CD4-positive, alpha-beta T cell treated with Interleukin-15 for 4 hours (primary cell): Measurements from ENCODE around the gene IQSEC2.

ENCODE experiments used
- DNase-seq: peaks from one replicate; pipeline ENCODE4 v3.0.0-alpha.2; 2020; ENCODE audit warnings: low spot score

Gene IQSEC2

DNA sequence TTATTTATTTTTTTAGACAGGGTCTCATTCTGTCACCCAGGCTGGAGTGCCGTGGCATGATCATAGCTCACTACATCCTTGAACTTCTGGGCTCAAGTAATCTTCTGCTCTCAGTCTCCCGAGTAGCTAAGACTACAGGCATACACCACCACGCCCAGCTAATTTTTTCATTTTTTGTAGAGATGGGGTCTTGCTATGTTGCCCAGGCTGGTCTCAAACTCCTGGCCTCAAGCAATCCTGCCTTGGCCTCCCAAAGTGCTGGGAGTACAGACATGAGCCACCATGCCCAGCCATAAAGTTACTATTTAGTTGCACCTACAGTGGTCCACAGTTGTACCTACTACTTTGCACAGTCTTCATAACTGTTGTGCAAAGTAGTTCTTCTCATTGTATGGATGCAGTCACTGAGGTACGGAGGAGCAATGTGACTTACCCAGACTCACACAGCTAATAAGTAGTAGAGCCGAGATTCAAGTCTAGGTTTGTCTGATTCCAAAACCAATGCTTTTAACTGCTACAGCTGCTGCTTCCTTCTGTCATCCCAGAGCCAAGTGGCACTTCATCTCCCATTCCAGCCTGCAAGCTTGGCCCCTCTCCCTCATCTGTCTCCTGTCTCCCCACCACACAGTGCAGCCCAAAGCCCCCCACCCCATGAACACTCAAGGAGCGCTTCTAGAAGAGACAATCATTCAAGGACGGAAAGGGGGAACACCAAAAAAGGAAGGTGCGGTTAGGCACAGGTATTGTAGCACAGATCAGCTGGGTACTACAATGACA is 24.0 kb upstream of the IQSEC2 start:
- no peak for DNase-seq

DNA sequence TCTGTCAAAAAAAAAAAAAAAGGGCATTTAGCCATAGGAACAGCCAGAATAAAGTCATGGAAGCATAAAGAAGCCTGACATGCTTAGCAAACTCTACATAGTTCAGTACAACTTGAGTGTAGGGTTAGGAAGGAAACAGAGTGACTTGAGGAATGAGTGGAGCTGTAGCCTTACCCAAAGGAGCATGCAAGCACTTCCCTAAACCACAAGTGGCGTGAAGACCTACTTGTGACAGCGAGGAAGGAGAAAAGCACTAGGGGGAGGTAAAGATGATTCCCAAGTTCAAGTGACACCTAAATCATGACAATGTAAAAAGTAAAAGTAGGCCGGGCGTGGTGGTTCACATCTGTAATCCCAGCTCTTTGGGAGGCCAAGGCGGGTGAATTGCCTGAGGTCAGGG is 21.8 kb upstream of the IQSEC2 start:
- no peak for DNase-seq

GRCh38 chrX:53300157-53300556 is 18.8 kb upstream of the IQSEC2 start:
- no peak for DNase-seq

- no peak for DNase-seq
Observed at GRCh38 chrX:53294024-53294648, 12.8 kb upstream of the IQSEC2 start.

GRCh38 chrX:53291596-53291995 is 10.2 kb upstream of the IQSEC2 start:
- no peak for DNase-seq

DNA sequence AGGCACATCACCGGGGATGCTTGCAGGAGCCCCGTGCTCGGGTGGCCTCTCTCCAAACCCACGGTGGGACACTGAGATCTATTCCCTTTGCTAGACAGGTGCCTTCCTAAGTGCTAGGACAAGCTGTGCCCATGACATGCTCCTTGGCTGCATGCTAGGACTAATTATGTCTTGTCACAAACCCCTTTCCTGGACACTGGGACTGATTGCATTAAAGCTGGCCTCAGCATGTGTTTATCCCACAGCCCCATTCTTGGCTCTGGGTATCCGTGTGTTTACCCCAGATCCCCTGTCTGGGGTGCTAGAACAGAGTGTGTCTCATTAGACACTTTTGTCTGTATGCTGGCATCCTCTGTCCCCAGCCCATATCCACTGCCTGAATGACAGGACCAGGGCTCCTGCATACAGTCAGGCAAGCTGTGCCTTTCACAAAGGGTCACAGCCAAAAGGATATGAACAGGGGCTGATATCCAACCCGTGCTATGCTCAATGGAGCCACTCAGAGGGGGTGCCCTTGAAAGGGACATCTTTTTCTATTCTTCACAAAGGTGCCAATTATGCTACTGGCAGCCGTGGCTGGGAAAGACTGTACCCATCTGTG is 9.2 kb upstream of the IQSEC2 start:
- DNase-seq, result no peak

- peak; percentile 10 for DNase-seq
Observed at GRCh38 chrX:53288189-53288588, 6.8 kb upstream of the IQSEC2 start.

- peak; percentile 41 for DNase-seq
Observed at GRCh38 chrX:53287493-53288138, 6.2 kb upstream of the IQSEC2 start.

DNA sequence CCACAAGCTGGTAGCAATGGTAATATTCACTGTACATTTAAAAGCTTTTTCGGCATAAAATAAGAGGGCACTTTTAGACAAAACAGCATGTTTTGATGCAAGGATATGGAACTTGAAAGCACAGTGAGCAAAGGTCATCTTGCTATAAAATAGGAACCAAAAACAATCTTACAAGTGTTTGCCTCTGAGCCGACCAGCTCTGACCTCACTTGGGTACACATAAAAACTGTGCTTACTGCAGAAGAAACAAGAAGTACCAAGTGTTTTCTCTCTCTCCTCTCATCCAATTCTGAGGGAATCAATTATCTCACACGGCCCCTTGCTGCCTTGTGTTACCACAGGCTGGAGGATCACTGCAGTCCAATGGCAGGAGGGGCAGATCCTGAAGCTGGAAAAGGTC is 4.8 kb upstream of the IQSEC2 start:
- no peak for DNase-seq

GRCh38 chrX:53285591-53285990 is 4.2 kb upstream of the IQSEC2 start:
- DNase-seq, result no peak

- DNase-seq, result peak; percentile 43
Observed at GRCh38 chrX:53284684-53285447, 3.5 kb upstream of the IQSEC2 start.

GRCh38 chrX:53283567-53283966 is 2.2 kb upstream of the IQSEC2 start:
- DNase-seq, result no peak

DNA sequence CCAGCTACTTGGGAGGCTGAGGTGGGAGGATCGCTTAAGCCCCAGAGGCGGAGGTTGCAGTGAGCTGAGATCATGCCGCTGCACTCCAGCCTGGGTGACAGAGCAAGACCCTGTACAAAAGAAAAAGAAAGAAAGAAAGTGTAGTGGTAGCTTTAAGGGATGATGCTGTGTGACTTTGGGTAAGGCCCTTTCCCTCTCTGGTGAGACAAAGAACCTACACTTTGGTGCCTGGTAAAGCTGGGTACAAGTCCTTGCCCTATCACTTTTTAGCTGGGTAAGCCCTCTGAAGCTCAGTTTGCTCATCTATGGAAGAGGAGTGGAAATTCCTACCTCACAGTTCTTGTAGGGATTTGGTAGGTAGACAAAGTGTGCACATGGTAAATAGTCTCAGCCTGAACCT is 1.7 kb upstream of the IQSEC2 start:
- DNase-seq, result no peak

- no peak for DNase-seq
Observed at GRCh38 chrX:53281963-53282695, 745 bp upstream of the IQSEC2 start.

- no peak for DNase-seq
Observed at GRCh38 chrX:53280331-53281320, 758 bp downstream of the IQSEC2 start.

DNA sequence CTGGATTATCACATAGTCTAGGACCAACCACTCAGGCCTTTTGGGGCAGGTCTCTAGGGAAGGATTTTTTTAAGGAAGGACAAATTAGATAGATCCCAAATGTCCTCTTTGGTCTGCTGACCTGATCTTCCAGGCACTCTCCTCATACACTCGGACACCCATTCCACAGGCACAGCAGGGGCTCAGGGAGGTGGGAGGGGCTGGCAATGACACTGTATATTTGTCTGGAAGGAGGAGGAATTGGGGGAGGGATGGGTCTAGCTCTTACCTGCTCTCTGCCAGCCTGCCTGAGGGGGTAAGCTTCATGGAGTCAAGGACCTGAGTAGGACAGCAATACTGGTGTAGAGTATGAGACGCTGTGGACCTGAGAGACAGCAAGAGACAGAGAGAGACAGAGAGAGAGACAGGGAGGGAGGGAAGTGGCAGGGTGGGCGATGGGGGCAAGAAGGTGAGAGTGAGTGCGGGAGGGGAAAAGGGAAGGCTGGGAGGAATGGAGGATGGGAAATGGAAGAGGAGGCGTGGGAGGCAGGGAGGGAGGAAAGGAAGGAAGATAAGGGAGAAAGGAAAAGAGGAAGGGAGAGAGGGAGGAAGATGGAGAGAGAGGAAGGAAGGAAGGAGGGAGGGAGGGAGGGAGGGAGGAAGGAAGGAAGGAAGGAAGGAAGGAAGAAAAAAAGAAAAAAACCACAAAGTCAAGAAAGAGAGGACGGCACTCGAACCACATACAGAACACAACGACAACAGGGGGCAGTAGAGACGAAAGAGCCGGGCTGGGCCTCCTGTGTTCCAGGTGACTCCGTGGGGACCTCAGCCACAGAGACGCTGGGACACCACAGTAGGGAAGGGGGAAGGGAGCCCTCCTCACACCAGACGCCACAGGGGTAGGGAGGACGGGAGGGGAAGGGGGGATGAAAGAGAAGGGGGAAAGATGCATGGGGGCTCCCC is 1.8 kb downstream of the IQSEC2 start:
- no peak for DNase-seq

DNA sequence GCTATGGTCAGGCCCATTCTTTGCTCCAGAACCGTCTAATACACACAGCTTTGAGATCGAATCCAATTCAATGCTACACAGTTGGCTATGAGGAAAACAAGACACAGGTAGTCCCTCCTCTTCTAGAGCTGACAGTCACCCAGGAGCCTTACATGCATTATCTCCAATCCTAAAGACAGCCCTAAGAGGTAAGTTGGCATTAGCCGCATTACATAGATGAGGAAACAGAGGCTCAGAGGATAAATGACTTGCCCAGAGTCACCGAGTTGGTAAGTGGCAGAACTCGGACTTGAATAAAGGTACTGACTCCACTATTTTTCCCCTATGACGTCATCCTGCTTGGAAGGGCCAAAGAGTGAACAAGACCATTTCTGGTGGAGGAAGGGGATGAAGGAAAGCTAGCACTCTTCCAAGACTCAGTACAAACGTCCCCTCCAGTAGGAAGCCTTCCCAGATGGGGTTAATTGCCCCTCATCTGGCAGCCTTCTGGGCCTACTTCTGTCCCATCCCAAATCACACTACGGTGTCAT is 8.5 kb downstream of the IQSEC2 start:
- DNase-seq, result no peak

- DNase-seq, result no peak
Observed at GRCh38 chrX:53269536-53270107, 11.8 kb downstream of the IQSEC2 start.
